ENCODE measurements around the gene PSTPIP2.
A peak's percentile ranks its signal among the peaks of the same experiment; 100 is the strongest.
"Not testable (repeated sequence)": the region's sequence is repeated elsewhere in the genome, so short reads cannot be mapped to it uniquely, and the experiment has no call there.

PSTPIP2 gene, protein sequence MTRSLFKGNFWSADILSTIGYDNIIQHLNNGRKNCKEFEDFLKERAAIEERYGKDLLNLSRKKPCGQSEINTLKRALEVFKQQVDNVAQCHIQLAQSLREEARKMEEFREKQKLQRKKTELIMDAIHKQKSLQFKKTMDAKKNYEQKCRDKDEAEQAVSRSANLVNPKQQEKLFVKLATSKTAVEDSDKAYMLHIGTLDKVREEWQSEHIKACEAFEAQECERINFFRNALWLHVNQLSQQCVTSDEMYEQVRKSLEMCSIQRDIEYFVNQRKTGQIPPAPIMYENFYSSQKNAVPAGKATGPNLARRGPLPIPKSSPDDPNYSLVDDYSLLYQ

GRCh38 chr18:46071653-46072375 is at the start of gene PSTPIP2:
Gene PSTPIP2 (minus strand): TSS chr18:46072260. CDS start chr18:46072188, 72 bp downstream.
- DNase-seq (ENCODE audit: low spot score): peak; percentile 24

- no peak for DNase-seq (ENCODE audit: low spot score)
Measured at GRCh38 chr18:46113751-46114150, 41.7 kb upstream of the PSTPIP2 start.

DNA sequence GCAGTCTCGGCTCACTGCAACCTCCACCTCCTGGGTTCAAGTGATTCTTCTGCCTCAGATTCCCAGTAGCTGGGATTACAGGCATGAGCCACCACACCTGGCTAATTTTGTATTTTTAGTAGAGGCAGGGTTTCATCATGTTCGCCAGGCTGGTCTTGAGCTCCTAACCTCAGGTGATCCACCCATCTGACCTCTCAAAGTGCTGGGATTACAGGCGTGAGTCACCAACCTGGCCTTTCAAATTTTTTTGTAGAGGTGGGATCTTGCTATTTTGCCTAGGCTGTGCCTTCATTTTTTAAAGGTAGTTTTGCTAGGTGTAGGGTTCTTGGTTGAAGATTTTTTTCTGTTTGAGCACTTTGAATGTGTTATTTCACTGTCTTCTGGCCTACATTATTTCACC is 38.3 kb upstream of the PSTPIP2 start:
- no peak for DNase-seq (ENCODE audit: low spot score)

DNA sequence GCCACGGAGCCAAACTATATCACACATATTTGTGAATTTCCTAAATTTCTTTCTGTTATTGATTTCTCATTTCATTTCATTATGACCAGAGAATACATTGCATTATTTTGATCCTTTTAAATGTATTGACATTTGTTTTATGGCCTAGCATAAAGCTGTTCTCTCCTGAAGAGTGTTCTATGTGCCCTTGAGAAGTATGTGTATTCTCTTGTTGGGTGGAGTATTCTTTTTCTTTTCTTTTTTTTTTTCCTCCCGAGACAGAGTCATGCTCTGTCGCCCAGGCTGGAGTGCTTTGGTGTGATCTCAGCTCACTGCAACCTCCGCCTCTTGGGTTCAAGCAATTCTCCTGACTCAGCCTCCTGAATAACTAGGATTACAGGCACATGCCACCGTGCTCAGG is 37.3 kb upstream of the PSTPIP2 start:
- DNase-seq (ENCODE audit: low spot score): no peak

- DNase-seq (ENCODE audit: low spot score): peak; percentile 87
Measured at GRCh38 chr18:46104128-46104911, 32.3 kb upstream of the PSTPIP2 start, which contains the start of gene HAUS1. Gene HAUS1 (plus strand): TSS chr18:46104385. CDS start chr18:46104412, 27 bp downstream.

DNA sequence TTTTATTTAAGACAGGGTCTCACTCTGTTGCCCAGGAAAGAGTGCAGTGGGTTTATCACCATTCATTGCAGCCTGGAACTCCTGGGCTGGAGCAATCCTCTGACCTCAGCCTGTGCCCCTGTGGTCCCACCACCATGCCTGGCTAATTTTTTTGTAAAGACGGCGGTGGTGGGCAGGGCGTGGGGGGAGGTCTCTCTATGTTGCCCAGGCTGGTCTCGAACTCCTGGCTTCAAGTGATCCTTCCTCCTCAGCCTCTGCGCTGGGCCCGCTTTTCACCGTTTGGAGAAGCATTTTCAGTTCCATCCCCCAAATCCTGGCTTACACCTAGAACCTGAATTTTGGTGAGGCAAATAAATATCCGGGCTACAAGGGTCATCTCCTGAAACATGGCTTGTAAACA is 27.4 kb upstream of the PSTPIP2 start:
- no peak for DNase-seq (ENCODE audit: low spot score)

GRCh38 chr18:46098616-46098933 is 26.5 kb upstream of the PSTPIP2 start:
- no peak for DNase-seq (ENCODE audit: low spot score)

- peak; percentile 86 for DNase-seq (ENCODE audit: low spot score)
Measured at GRCh38 chr18:46097801-46098615, 25.9 kb upstream of the PSTPIP2 start, which contains the start of gene ATP5F1A. Gene ATP5F1A (minus strand): TSS chr18:46098296. CDS start chr18:46098231, 65 bp downstream.

GRCh38 chr18:46097431-46097800 is 25.4 kb upstream of the PSTPIP2 start:
- DNase-seq (ENCODE audit: low spot score): peak; percentile 3

GRCh38 chr18:46096651-46097300 is 24.7 kb upstream of the PSTPIP2 start:
- DNase-seq (ENCODE audit: low spot score): peak; percentile 19

DNA sequence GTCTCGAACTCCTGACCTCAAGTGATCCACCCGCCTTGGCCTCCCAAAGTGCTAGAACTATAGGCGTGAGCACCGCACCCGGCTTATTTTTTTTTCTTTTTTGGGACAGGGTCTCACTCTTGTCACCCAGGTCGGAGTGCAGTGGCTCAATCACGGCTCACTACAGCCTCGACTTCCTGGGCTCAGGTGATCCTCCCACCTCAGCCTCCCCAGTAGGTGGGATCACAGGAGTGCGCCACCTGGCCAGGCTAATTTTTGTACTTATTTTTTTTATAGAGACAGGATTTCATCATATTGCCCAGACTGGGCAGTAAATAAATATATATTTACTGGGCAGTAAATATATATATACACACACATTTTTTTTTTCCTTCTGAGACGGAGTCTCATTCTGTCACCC is 23.5 kb upstream of the PSTPIP2 start:
- DNase-seq (ENCODE audit: low spot score): no peak

- not testable (repeated sequence) for DNase-seq (ENCODE audit: low spot score)
Measured at GRCh38 chr18:46088501-46088900, 16.4 kb upstream of the PSTPIP2 start.

GRCh38 chr18:46084431-46084830 is 12.4 kb upstream of the PSTPIP2 start:
- DNase-seq (ENCODE audit: low spot score): no peak

DNA sequence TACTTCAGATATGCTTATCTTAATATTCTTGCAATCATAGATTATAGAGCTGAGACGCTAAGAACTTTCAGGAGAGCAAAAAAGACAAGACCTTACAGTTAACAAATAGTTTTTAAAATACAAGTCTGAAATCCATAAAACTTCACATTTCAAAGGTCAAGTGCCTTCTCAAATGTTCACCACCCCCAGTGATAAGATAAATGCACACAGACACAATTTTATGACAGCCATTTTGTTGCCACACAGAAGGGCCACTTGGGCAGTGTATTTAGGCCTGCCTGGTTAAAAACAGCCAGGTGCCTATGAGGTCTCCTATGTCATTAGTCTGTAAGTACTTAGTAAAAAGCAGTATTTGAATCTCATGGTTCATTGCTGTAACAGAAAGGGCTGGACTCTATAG is 8.1 kb upstream of the PSTPIP2 start:
- DNase-seq (ENCODE audit: low spot score): no peak

GRCh38 chr18:46079336-46079735 is 7.3 kb upstream of the PSTPIP2 start:
- DNase-seq (ENCODE audit: low spot score): no peak

- peak; percentile 41 for DNase-seq (ENCODE audit: low spot score)
Measured at GRCh38 chr18:46073474-46074331, 1.6 kb upstream of the PSTPIP2 start.

DNA sequence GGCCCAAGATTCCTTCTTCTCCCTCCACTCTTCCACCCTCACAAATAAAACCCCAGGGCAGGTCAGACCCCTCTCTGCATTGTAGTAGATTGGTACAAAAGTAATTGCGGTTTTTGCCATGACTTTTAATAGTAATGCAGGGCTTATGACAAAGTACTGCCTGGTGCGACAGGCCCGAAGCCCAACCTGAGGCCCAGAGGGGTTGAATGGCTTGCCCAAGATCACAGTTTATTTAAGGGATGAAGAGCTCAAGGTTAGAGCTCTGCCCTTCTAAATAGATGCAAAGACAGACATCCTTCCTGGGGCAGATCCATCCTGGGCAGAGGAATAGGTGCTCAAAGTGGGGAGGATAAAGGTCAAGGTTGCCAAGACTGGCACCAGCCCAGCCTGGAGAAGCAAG is 899 bp upstream of the PSTPIP2 start:
- DNase-seq (ENCODE audit: low spot score): no peak

GRCh38 chr18:46072376-46072867 is 362 bp upstream of the PSTPIP2 start:
- DNase-seq (ENCODE audit: low spot score): no peak

DNA sequence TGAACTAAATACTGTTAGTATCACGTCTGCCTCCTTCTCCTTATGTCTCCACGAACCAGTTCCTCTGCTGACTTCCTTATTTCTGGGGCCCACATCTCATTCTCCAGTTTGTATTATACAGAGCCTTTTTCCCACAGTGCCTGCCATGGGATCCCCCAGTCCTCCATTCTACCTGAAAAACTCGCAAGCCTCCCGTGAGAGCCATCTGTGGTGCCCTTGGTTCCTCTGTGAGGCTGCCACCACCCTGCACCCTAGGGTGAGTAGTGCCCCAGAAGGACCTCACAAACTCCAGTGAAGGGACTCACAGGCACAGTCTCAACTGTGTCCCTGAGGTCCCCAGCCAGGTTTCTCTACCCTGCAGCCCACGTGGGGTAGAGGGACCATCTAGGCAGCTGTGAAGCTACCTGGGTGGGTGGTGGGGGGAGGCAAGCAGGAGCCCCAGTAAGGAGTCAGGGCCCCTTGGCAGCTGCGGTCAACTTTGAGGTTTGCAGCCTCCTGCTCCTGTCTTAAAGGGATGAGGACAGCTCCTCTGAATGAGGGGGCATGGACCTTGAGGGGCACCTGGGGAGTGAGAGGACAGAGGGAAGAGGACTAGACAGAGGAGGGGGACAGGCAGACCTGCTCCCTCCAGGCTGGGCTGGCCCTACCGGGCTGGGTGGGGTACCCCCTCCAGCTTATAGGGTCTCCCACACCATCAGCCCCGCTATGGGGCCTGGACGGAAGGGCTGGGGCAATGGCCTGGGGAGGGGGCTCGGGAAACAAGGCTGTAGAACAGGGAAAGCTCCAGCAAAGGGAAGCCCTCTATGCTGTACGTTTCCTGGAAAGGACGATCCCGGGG is 1.0 kb downstream of the PSTPIP2 start:
- no peak for DNase-seq (ENCODE audit: low spot score)
